Activated CD4-positive, alpha-beta memory T cell treated with anti-CD3 and anti-CD28 coated beads, Interleukin-2, amount 10 ng/mL, durations not matched to agents 7 days and 5 days (primary cell): ENCODE data around the gene ZMYND11. TPM values are rescaled to one million over a fixed set of nuclear protein-coding genes. Genes with fewer than 3 reads are reported as not detected.

ENCODE experiments used
- CTCF ChIA-PET: fragments of 350-600 bp; sonication (Branson Sonifier 250); formaldehyde crosslinking; loops from one replicate; lab custom pipeline; 2021; ENCODE audit warnings: antibody characterized with exemption, inconsistent platforms; lab: Charles Lee
- POLR2A ChIA-PET: fragments of 350-600 bp; sonication (Branson Sonifier 250); formaldehyde crosslinking; loops from one replicate; lab custom pipeline; 2021; ENCODE audit warnings: antibody characterized with exemption; lab: Charles Lee
- DNase-seq: peaks from one replicate; pipeline ENCODE4 v3.0.0-alpha.2; 2020
- H3K27ac Mint-ChIP-seq: one replicate; pipeline ENCODE4 v1.8.0; 2021; ENCODE audit warnings: mild to moderate bottlenecking, mixed read lengths
- H3K27me3 Mint-ChIP-seq: one replicate; pipeline ENCODE4 v1.8.0; 2021; ENCODE audit warnings: mixed read lengths
- H3K36me3 Mint-ChIP-seq: one replicate; pipeline ENCODE4 v1.8.0; 2021; ENCODE audit warnings: low read depth, mixed read lengths
- H3K4me1 Mint-ChIP-seq: one replicate; pipeline ENCODE4 v1.8.0; 2021; ENCODE audit warnings: mixed read lengths
- H3K4me3 Mint-ChIP-seq: one replicate; pipeline ENCODE4 v1.8.0; 2021; ENCODE audit warnings: mild to moderate bottlenecking, mixed read lengths
- H3K9me3 Mint-ChIP-seq: one replicate; pipeline ENCODE4 v1.8.0; 2021; ENCODE audit warnings: mixed read lengths
- total RNA-seq, 2 experiments: library from RNA; stranded (reverse); gene quantifications; one replicate each; pipeline ENCODE4 v1.2.3, GENCODE V29; 2021

Gene ZMYND11
- total RNA-seq, 2 experiments from 2014 or later: 30.9 to 36.9 TPM

- Mint-ChIP-seq H3K9me3 (no peaks in the 10 kb centered on the region), H3K27me3 (no peaks in the 10 kb centered on the region), H3K4me1 (peaks cover 21% of the 10 kb centered on the region), H3K36me3 (peaks cover 7% of the 10 kb centered on the region), H3K4me3 (no peak overlapping the region), H3K27ac (no peak overlapping the region)
- ChIA-PET CTCF (interaction anchor here (1.3 kb wide), 1 partner anchor 10 kb away, joined by 11 read pairs; no protein-coding TSS in a partner anchor), POLR2A (no interaction called here)
- DNase-seq: no peak
Measured at GRCh38 chr10:219731-220472, 84.6 kb downstream of the ZMYND11 start.

- Mint-ChIP-seq H3K9me3 (no peaks in the 10 kb centered on the region), H3K36me3 (peaks cover 2% of the 10 kb centered on the region), H3K27me3 (no peaks in the 10 kb centered on the region), H3K27ac (no peak overlapping the region), H3K4me1 (peaks cover 21% of the 10 kb centered on the region), H3K4me3 (no peak overlapping the region)
- DNase-seq: no peak
- ChIA-PET POLR2A (no interaction called here), CTCF (no interaction called here)
Measured at GRCh38 chr10:224571-224970, 89.3 kb downstream of the ZMYND11 start.

GRCh38 chr10:226018-226417 is 90.8 kb downstream of the ZMYND11 start:
- POLR2A ChIA-PET: no interaction called here
- no peak overlapping the region for H3K4me3 Mint-ChIP-seq
- no peak overlapping the region for H3K27ac Mint-ChIP-seq

GRCh38 chr10:227014-227413 is 91.8 kb downstream of the ZMYND11 start:
- H3K4me3 Mint-ChIP-seq: no peak overlapping the region
- H3K4me1 Mint-ChIP-seq: peaks cover 7% of the 10 kb centered on the region
- no peaks in the 10 kb centered on the region for H3K36me3 Mint-ChIP-seq
- H3K27me3 Mint-ChIP-seq: no peaks in the 10 kb centered on the region
- H3K27ac Mint-ChIP-seq: no peak overlapping the region
- ChIA-PET POLR2A (no interaction called here), CTCF (no interaction called here)
- no peaks in the 10 kb centered on the region for H3K9me3 Mint-ChIP-seq
- DNase-seq: no peak

More at GRCh38 chr10:226018-226417, 90.8 kb downstream of the ZMYND11 start:
- peaks cover 2% of the 10 kb centered on the region for H3K36me3 Mint-ChIP-seq
- no peaks in the 10 kb centered on the region for H3K27me3 Mint-ChIP-seq
- H3K4me1 Mint-ChIP-seq: peaks cover 10% of the 10 kb centered on the region
- DNase-seq: no peak
- no peaks in the 10 kb centered on the region for H3K9me3 Mint-ChIP-seq
- CTCF ChIA-PET: no interaction called here

- no peaks in the 10 kb centered on the region for H3K27me3 Mint-ChIP-seq
- CTCF ChIA-PET: no interaction called here
Measured at GRCh38 chr10:228366-228765, 93.1 kb downstream of the ZMYND11 start.

GRCh38 chr10:230758-231157 is 95.5 kb downstream of the ZMYND11 start:
- Mint-ChIP-seq H3K27ac (no peak overlapping the region), H3K4me1 (peaks cover 7% of the 10 kb centered on the region), H3K4me3 (no peak overlapping the region), H3K27me3 (no peaks in the 10 kb centered on the region), H3K36me3 (no peaks in the 10 kb centered on the region), H3K9me3 (no peaks in the 10 kb centered on the region)
- DNase-seq: no peak
- ChIA-PET POLR2A (no interaction called here), CTCF (interaction anchor here (1.0 to 2.8 kb wide), 6 partner anchors 10 to 97 kb away, joined by 3 to 11 read pairs (median 3); no protein-coding TSS in a partner anchor)

More at GRCh38 chr10:228366-228765, 93.1 kb downstream of the ZMYND11 start:
- H3K27ac Mint-ChIP-seq: no peak overlapping the region
- no peaks in the 10 kb centered on the region for H3K36me3 Mint-ChIP-seq
- H3K4me3 Mint-ChIP-seq: no peak overlapping the region
- H3K9me3 Mint-ChIP-seq: no peaks in the 10 kb centered on the region
- H3K4me1 Mint-ChIP-seq: peaks cover 7% of the 10 kb centered on the region
- POLR2A ChIA-PET: no interaction called here
- no peak for DNase-seq

- H3K27ac Mint-ChIP-seq: no peak overlapping the region
- ChIA-PET CTCF (no interaction called here), POLR2A (no interaction called here)
- H3K9me3 Mint-ChIP-seq: no peaks in the 10 kb centered on the region
- H3K36me3 Mint-ChIP-seq: no peaks in the 10 kb centered on the region
- H3K27me3 Mint-ChIP-seq: no peaks in the 10 kb centered on the region
- no peak overlapping the region for H3K4me3 Mint-ChIP-seq
- H3K4me1 Mint-ChIP-seq: peaks cover 11% of the 10 kb centered on the region
- DNase-seq: no peak
Measured at GRCh38 chr10:232061-232460, 96.8 kb downstream of the ZMYND11 start.

GRCh38 chr10:232878-233277 is 97.6 kb downstream of the ZMYND11 start:
- H3K27me3 Mint-ChIP-seq: no peaks in the 10 kb centered on the region
- CTCF ChIA-PET: no interaction called here
- H3K9me3 Mint-ChIP-seq: no peaks in the 10 kb centered on the region

GRCh38 chr10:234708-235406 is 99.6 kb downstream of the ZMYND11 start:
- Mint-ChIP-seq H3K4me1 (peaks cover 4% of the 10 kb centered on the region), H3K27me3 (no peaks in the 10 kb centered on the region), H3K9me3 (no peaks in the 10 kb centered on the region), H3K4me3 (no peak overlapping the region), H3K36me3 (no peaks in the 10 kb centered on the region), H3K27ac (no peak overlapping the region)
- POLR2A ChIA-PET: no interaction called here
- CTCF ChIA-PET: no interaction called here
- no peak for DNase-seq

More at GRCh38 chr10:232878-233277, 97.6 kb downstream of the ZMYND11 start:
- POLR2A ChIA-PET: no interaction called here
- Mint-ChIP-seq H3K27ac (no peak overlapping the region), H3K36me3 (no peaks in the 10 kb centered on the region), H3K4me1 (peaks cover 11% of the 10 kb centered on the region), H3K4me3 (no peak overlapping the region)
- DNase-seq: no peak

- Mint-ChIP-seq H3K36me3 (no peaks in the 10 kb centered on the region), H3K4me1 (peaks cover 4% of the 10 kb centered on the region), H3K4me3 (no peak overlapping the region), H3K9me3 (no peaks in the 10 kb centered on the region), H3K27ac (no peak overlapping the region), H3K27me3 (no peaks in the 10 kb centered on the region)
- CTCF ChIA-PET: no interaction called here
- no peak for DNase-seq
- POLR2A ChIA-PET: no interaction called here
Measured at GRCh38 chr10:235915-236314, 100.7 kb downstream of the ZMYND11 start.

GRCh38 chr10:239109-239508 is 103.9 kb downstream of the ZMYND11 start:
- CTCF ChIA-PET: no interaction called here
- H3K27me3 Mint-ChIP-seq: no peaks in the 10 kb centered on the region

GRCh38 chr10:241451-241850 is 106.2 kb downstream of the ZMYND11 start:
- no peaks in the 10 kb centered on the region for H3K9me3 Mint-ChIP-seq
- no peaks in the 10 kb centered on the region for H3K27me3 Mint-ChIP-seq
- ChIA-PET POLR2A (no interaction called here), CTCF (no interaction called here)
- H3K4me3 Mint-ChIP-seq: no peak overlapping the region
- no peak for DNase-seq
- no peaks in the 10 kb centered on the region for H3K4me1 Mint-ChIP-seq
- no peak overlapping the region for H3K27ac Mint-ChIP-seq
- peaks cover 1% of the 10 kb centered on the region for H3K36me3 Mint-ChIP-seq

More at GRCh38 chr10:239109-239508, 103.9 kb downstream of the ZMYND11 start:
- no peak overlapping the region for H3K4me3 Mint-ChIP-seq
- no peaks in the 10 kb centered on the region for H3K36me3 Mint-ChIP-seq
- no peak overlapping the region for H3K27ac Mint-ChIP-seq
- H3K4me1 Mint-ChIP-seq: peaks cover 4% of the 10 kb centered on the region
- POLR2A ChIA-PET: no interaction called here
- no peaks in the 10 kb centered on the region for H3K9me3 Mint-ChIP-seq
- DNase-seq: no peak

GRCh38 chr10:241966-242643 is 106.8 kb downstream of the ZMYND11 start:
- Mint-ChIP-seq H3K9me3 (no peaks in the 10 kb centered on the region), H3K27me3 (no peaks in the 10 kb centered on the region), H3K36me3 (peaks cover 8% of the 10 kb centered on the region), H3K27ac (no peak overlapping the region), H3K4me3 (no peak overlapping the region), H3K4me1 (no peaks in the 10 kb centered on the region)
- ChIA-PET CTCF (no interaction called here), POLR2A (no interaction called here)
- DNase-seq: no peak
